DND-41 (cell line): ENCODE data around the gene ISY1.
"Not testable (repeated sequence)": the region's sequence is repeated elsewhere in the genome, so short reads cannot be mapped to it uniquely, and the experiment has no call there.

Experiments
- ATAC-seq: fragments of 200-7000 bp; cut with Tn5 transposase; 3 replicates; pipeline ENCODE4 v1.9.1; 2021; ENCODE audit warnings: low read depth; ENCODE audit not compliant: insufficient read depth
- DNase-seq: peaks from one replicate; pipeline ENCODE4 v3.0.0-alpha.2; 2020
- H2AFZ ChIP-seq: 2 replicates; pipeline ENCODE4 v1.6.0; 2012; ENCODE audit warnings: low read depth, low read length
- H3K27ac ChIP-seq: 2 replicates; pipeline ENCODE4 v1.5.1; 2012; ENCODE audit warnings: low read length, inconsistent platforms
- H3K27me3 ChIP-seq: fragments of 200-600 bp; sonication (generic); 2 replicates; pipeline ENCODE4 v1.6.0; 2012; ENCODE audit warnings: low read length, mild to moderate bottlenecking, inconsistent platforms; ENCODE audit not compliant: insufficient read depth, poor library complexity
- H3K36me3 ChIP-seq: 2 replicates; pipeline ENCODE4 v1.5.1; 2012; ENCODE audit warnings: low read length, inconsistent platforms; ENCODE audit not compliant: insufficient read depth
- H3K4me1 ChIP-seq: 2 replicates; pipeline ENCODE4 v1.5.1; 2012; ENCODE audit warnings: mild to moderate bottlenecking, low read length; ENCODE audit not compliant: insufficient read depth
- H3K4me2 ChIP-seq: 2 replicates; pipeline ENCODE4 v1.6.0; 2012; ENCODE audit warnings: mild to moderate bottlenecking, moderate library complexity, low read length, inconsistent platforms; ENCODE audit not compliant: insufficient read depth
- H3K4me3 ChIP-seq, 2 experiments: fragments of 200-600 bp in 1 of 2; shearing (Covaris generic) in 1 of 2; 2 replicates each; pipeline ENCODE4 v1.5.1; 2012 to 2016; ENCODE audit warnings: inconsistent platforms in 2 of 2, low read length in 2 of 2, mild to moderate bottlenecking in 2 of 2, low read depth in 1 of 2, moderate library complexity in 1 of 2
- H3K79me2 ChIP-seq: 2 replicates; pipeline ENCODE4 v1.6.0; 2012; ENCODE audit warnings: low read length, inconsistent platforms; ENCODE audit not compliant: insufficient read depth
- H3K9ac ChIP-seq: 2 replicates; pipeline ENCODE4 v1.6.0; 2012; ENCODE audit warnings: low read depth, mild to moderate bottlenecking, inconsistent platforms, low read length, moderate library complexity
- H3K9me3 ChIP-seq: 2 replicates; pipeline ENCODE4 v1.5.1; 2012; ENCODE audit warnings: low read length, moderate library complexity, mild to moderate bottlenecking, inconsistent platforms; ENCODE audit not compliant: insufficient read depth, severe bottlenecking
- H4K20me1 ChIP-seq: 2 replicates; pipeline ENCODE4 v1.6.0; 2012; ENCODE audit warnings: low read length; ENCODE audit not compliant: insufficient read depth
- EZH2 ChIP-seq: IDR thresholded peaks from 3 replicates; pipeline ENCODE4 v1.6.1; 2012; ENCODE audit warnings: borderline replicate concordance, low read depth, mild to moderate bottlenecking, moderate library complexity, low read length, inconsistent platforms; ENCODE audit not compliant: severe bottlenecking
- TF ChIP-seq, protein P1 (sequence below): IDR thresholded peaks from 2 replicates; pipeline ENCODE4 v1.5.1; 2012; ENCODE audit warnings: borderline replicate concordance, low read length, moderate library complexity, mild to moderate bottlenecking; ENCODE audit not compliant: poor library complexity, severe bottlenecking; ENCODE audit errors: extremely low read depth

The ISY1 gene

DNA sequence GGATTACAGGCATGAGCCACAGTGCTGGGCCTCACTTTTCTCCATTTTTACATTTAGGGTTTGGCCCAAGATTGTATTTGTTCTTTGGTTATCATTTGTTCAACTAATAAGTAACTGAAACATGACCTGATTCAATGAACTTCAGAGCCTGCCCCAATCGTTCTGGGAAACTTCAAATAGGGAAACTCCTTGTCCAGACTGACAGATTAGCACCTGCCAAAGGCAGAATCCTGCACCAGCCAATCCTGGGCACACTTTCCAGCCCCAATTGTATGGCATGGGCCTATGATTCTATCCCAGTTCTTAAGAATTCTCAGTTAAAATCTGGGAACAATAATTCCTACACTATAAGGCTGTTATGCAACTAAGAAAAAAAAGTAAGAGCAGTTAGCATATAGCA, 21.0 kb downstream of the ISY1 start:
- no peak for TF ChIP-seq EZH2
- TF ChIP-seq, protein P1, sequence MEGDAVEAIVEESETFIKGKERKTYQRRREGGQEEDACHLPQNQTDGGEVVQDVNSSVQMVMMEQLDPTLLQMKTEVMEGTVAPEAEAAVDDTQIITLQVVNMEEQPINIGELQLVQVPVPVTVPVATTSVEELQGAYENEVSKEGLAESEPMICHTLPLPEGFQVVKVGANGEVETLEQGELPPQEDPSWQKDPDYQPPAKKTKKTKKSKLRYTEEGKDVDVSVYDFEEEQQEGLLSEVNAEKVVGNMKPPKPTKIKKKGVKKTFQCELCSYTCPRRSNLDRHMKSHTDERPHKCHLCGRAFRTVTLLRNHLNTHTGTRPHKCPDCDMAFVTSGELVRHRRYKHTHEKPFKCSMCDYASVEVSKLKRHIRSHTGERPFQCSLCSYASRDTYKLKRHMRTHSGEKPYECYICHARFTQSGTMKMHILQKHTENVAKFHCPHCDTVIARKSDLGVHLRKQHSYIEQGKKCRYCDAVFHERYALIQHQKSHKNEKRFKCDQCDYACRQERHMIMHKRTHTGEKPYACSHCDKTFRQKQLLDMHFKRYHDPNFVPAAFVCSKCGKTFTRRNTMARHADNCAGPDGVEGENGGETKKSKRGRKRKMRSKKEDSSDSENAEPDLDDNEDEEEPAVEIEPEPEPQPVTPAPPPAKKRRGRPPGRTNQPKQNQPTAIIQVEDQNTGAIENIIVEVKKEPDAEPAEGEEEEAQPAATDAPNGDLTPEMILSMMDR = no peak
- H3K36me3 ChIP-seq = peaks cover 55% of the 10 kb centered on the region
- no peaks in the 10 kb centered on the region for H3K4me1 ChIP-seq
- no peak overlapping the region for H3K27ac ChIP-seq
- no peaks in the 10 kb centered on the region for H3K79me2 ChIP-seq
- no peak overlapping the region for H3K4me2 ChIP-seq
- no peak for ATAC-seq
- no peaks in the 10 kb centered on the region for H3K9me3 ChIP-seq
- no peak overlapping the region for H2AFZ ChIP-seq
- no peak overlapping the region for H3K9ac ChIP-seq
- no peak overlapping the region for H3K4me3 ChIP-seq
- no peaks in the 10 kb centered on the region for H3K27me3 ChIP-seq
- no peaks in the 10 kb centered on the region for H4K20me1 ChIP-seq
- no peak for DNase-seq

DNA sequence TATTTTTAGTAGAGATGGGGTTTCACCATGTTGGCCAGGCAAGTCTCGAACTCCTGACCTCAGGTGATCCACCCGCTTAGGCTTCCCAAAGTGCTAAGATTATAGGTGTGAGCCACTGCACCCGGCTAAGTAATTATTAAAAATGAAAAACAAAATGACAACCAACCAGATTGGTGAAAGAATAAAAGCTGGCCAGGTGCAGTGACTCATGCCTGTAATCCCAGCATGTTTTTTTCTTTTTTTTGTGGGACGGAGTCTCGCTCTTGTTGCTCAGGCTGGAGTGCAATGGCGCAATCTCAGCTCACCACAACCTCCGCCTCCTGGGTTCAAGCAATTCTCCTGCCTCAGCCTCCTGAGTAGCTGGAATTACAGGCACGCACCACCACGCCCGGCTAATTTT, 24.6 kb downstream of the ISY1 start:
- H3K9me3 ChIP-seq, H3K4me3 ChIP-seq, H3K4me2 ChIP-seq, ATAC-seq, H2AFZ ChIP-seq, H3K27ac ChIP-seq, H3K27me3 ChIP-seq, H3K4me1 ChIP-seq, H4K20me1 ChIP-seq, DNase-seq, H3K9ac ChIP-seq, H3K79me2 ChIP-seq: not testable (repeated sequence)
- peaks cover 67% of the 10 kb centered on the region for H3K36me3 ChIP-seq

DNA sequence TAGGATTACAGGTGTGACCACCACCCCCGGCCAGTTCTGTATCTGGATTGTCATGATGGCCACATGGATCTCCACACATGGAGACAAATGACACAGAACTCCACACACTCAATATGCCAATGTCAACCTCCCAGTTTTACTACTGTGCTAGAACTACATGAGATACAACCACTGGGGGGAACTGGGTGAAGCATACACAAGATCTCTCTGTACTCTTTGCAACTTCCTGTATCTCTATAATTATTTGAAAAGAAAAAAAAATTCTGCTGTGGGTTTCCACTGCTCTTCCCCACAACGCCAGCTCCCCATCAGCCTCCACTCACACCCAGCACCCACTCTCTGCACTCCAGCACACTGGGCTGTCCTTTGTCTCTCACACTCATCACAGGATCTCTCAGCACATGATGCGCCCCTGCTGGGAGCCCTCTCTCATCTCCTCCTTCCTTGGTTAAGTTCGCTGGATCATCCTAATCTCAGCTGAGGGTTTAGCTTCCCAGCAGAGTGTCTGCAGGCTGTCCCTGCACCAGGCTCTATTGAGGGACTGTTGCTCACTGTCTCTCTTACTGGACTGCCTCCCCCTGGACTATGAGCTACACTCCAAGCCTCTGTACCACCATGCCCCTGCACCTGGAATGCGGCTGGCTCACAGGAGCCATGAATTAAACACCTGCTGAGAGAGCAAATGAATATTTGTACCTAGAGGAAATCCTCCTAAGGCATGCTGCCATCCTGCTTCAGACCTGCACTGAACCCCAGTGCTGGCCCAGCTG, 28.6 kb downstream of the ISY1 start:
- H3K9me3 ChIP-seq = no peaks in the 10 kb centered on the region
- no peak overlapping the region for H2AFZ ChIP-seq
- H3K27ac ChIP-seq = no peak overlapping the region
- no peak overlapping the region for H3K4me3 ChIP-seq
- H3K79me2 ChIP-seq = no peaks in the 10 kb centered on the region
- H3K36me3 ChIP-seq = peaks cover 81% of the 10 kb centered on the region
- ATAC-seq (no peak), DNase-seq (no peak)
- no peaks in the 10 kb centered on the region for H3K27me3 ChIP-seq
- H4K20me1 ChIP-seq = peaks cover 3% of the 10 kb centered on the region; the same call in 1 of the 2 replicates
- TF ChIP-seq, protein P1 = no peak
- TF ChIP-seq EZH2 = no peak
- no peak overlapping the region for H3K9ac ChIP-seq
- no peaks in the 10 kb centered on the region for H3K4me1 ChIP-seq
- H3K4me2 ChIP-seq = no peak overlapping the region

DNA sequence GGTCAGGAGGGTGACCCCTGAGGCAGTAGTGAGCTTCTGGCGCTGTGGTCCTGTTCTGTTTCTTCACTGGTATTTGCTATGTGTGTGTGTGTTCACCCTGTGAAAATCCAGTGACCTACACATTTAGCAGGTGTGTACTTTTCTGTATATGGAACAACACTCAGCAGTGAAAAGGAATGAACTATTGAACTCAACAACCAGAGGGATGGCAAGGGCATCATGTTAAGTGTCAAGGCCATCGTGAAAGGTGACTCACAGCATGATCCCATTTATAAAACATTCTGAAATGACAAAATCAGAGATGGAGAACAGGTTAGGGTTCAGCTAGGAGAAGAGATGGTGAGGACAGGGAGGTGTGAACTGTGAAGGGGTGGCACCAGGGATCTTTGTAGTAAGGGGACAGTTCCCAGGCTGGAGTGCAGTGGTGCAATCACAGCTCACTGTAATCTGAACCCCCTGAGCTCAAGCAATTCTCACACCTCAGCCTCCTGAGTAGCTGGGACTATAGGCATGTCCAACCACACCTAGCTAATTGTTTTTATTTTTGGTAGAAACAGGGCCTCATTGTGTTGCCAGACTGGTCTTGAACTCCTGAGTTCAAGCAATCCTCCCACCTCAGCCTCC, 29.3 kb downstream of the ISY1 start:
- peaks cover 84% of the 10 kb centered on the region for H3K36me3 ChIP-seq
- TF ChIP-seq EZH2 = no peak
- TF ChIP-seq, protein P1 = no peak
- no peak overlapping the region for H3K9ac ChIP-seq
- no peak overlapping the region for H2AFZ ChIP-seq
- peaks cover 3% of the 10 kb centered on the region for H4K20me1 ChIP-seq
- H3K9me3 ChIP-seq = no peaks in the 10 kb centered on the region
- H3K4me3 ChIP-seq = no peak overlapping the region
- H3K27me3 ChIP-seq = no peaks in the 10 kb centered on the region
- H3K27ac ChIP-seq = no peak overlapping the region
- no peak for ATAC-seq
- H3K79me2 ChIP-seq = no peaks in the 10 kb centered on the region
- H3K4me1 ChIP-seq = no peaks in the 10 kb centered on the region
- DNase-seq = no peak
- no peak overlapping the region for H3K4me2 ChIP-seq
